ENCODE results near the gene HDHD5. TPM values are rescaled to one million over a fixed set of nuclear protein-coding genes. Genes with fewer than 3 reads are reported as not detected.

Gene HDHD5
- total RNA-seq, 1 experiment from 2014 or later = 68.4 TPM

DNA sequence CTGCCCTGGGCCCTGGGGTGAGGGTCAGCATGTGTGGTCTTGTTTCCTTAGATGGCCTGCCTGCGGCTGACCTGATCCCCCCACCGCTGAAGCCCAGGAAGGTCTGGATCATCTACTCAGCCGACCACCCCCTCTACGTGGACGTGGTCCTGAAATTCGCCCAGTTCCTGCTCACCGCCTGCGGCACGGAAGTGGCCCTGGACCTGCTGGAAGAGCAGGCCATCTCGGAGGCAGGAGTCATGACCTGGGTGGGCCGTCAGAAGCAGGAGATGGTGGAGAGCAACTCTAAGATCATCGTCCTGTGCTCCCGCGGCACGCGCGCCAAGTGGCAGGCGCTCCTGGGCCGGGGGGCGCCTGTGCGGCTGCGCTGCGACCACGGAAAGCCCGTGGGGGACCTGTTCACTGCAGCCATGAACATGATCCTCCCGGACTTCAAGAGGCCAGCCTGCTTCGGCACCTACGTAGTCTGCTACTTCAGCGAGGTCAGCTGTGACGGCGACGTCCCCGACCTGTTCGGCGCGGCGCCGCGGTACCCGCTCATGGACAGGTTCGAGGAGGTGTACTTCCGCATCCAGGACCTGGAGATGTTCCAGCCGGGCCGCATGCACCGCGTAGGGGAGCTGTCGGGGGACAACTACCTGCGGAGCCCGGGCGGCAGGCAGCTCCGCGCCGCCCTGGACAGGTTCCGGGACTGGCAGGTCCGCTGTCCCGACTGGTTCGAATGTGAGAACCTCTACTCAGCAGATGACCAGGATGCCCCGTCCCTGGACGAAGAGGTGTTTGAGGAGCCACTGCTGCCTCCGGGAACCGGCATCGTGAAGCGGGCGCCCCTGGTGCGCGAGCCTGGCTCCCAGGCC is 50.6 kb downstream of the HDHD5 start:
- no peak overlapping the region for H3K23ac ChIP-seq (ENCODE audit: insufficient read length, low read depth, low read length)
- no peak for DNase-seq
- H3K9ac ChIP-seq (ENCODE audit: extremely low read depth, insufficient read length, low read length) = no peak overlapping the region
- no CpG with 5 or more reads among the region's 66 CpGs for WGBS (ENCODE audit: extremely low coverage, insufficient read length, low lambda C conversion rate)
- H3K4me3 Mint-ChIP-seq = no peak overlapping the region
- H2BK120ac ChIP-seq (ENCODE audit: low read depth, low read length, poor library complexity, severe bottlenecking) = no peak overlapping the region
- no peaks in the 10 kb centered on the region for H3K23me2 ChIP-seq (ENCODE audit: insufficient read length, low read depth, low read length, poor library complexity, severe bottlenecking)
- no peak overlapping the region for H2BK15ac ChIP-seq (ENCODE audit: low read depth, low read length)
- H3K18ac ChIP-seq (ENCODE audit: insufficient read length, low read depth, low read length) = no peak overlapping the region
- peaks cover 0 to 8% of the 10 kb centered on the region in 2 experiments; a peak in 3 of 4 replicates for H3K4me1 Mint-ChIP-seq
- H3K79me1 ChIP-seq (ENCODE audit: insufficient read depth, low read depth, low read length, poor library complexity, severe bottlenecking) = no peaks in the 10 kb centered on the region
- no peaks in the 10 kb centered on the region for H3K79me2 ChIP-seq (ENCODE audit: insufficient read depth, low read length)
- no peak overlapping the region for H4K5ac ChIP-seq (ENCODE audit: insufficient read length, low read depth, low read length)
- no peak overlapping the region for H3T11ph ChIP-seq (ENCODE audit: low read length)
- no peak overlapping the region for H2BK12ac ChIP-seq (ENCODE audit: insufficient read length, low read depth, low read length)
- no peak overlapping the region for H2BK20ac ChIP-seq (ENCODE audit: low read depth, low read length, poor library complexity, severe bottlenecking)
- H2AK5ac ChIP-seq (ENCODE audit: insufficient read length, low read length) = no peak overlapping the region
- no peak overlapping the region for H2BK5ac ChIP-seq (ENCODE audit: insufficient read length, low read length)
- no peak overlapping the region for H3K4ac ChIP-seq (ENCODE audit: low read depth, low read length)
- H3K9me3 Mint-ChIP-seq = no peaks in the 10 kb centered on the region; a peak in 1 of 5 replicates
- no peaks in the 10 kb centered on the region for H3K4me1 ChIP-seq (ENCODE audit: insufficient read depth, low read length)
- no peak overlapping the region for H2AFZ ChIP-seq (ENCODE audit: low read length)
- TF ChIP-seq, protein P1, sequence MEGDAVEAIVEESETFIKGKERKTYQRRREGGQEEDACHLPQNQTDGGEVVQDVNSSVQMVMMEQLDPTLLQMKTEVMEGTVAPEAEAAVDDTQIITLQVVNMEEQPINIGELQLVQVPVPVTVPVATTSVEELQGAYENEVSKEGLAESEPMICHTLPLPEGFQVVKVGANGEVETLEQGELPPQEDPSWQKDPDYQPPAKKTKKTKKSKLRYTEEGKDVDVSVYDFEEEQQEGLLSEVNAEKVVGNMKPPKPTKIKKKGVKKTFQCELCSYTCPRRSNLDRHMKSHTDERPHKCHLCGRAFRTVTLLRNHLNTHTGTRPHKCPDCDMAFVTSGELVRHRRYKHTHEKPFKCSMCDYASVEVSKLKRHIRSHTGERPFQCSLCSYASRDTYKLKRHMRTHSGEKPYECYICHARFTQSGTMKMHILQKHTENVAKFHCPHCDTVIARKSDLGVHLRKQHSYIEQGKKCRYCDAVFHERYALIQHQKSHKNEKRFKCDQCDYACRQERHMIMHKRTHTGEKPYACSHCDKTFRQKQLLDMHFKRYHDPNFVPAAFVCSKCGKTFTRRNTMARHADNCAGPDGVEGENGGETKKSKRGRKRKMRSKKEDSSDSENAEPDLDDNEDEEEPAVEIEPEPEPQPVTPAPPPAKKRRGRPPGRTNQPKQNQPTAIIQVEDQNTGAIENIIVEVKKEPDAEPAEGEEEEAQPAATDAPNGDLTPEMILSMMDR (conservative IDR thresholded peaks at IDR 0.05) = no peak
- no peak overlapping the region for H3K27ac Mint-ChIP-seq
- H3K4me2 ChIP-seq (ENCODE audit: insufficient read depth, insufficient read length, low read length) = no peak overlapping the region
- H3K9me3 ChIP-seq (ENCODE audit: control insufficient read depth, low read depth, low read length) = no peaks in the 10 kb centered on the region
- H4K20me1 ChIP-seq (ENCODE audit: control insufficient read depth, insufficient read depth, insufficient read length) = no peaks in the 10 kb centered on the region
- no peaks in the 10 kb centered on the region for H3K27me3 ChIP-seq (ENCODE audit: insufficient read depth, low read length)
- no peak overlapping the region for H4K8ac ChIP-seq (replicated peaks; ENCODE audit: insufficient read length, low read depth, low read length)
- H3K56ac ChIP-seq (ENCODE audit: insufficient read length, low read depth, low read length) = no peak overlapping the region
- no peaks in the 10 kb centered on the region for H3K27me3 Mint-ChIP-seq (ENCODE audit: low read depth)
- no peak overlapping the region; the same call in 1 of the 2 replicates for H3K14ac ChIP-seq (ENCODE audit: insufficient read depth, low read length)
- no peak overlapping the region for H4K91ac ChIP-seq (ENCODE audit: insufficient read length, low read depth, low read length)
- H3K36me3 Mint-ChIP-seq (ENCODE audit: insufficient read depth in 1 of 3, low read depth in 3 of 3) = peaks cover 2 to 12% (median 3%) of the 10 kb centered on the region in 3 experiments; a peak in 4 of 7 replicates
- H3K27ac ChIP-seq (ENCODE audit: insufficient read length, low read depth, low read length) = no peak overlapping the region
